EH (cell line): ENCODE results near the gene DIP2C.
A peak's percentile ranks its signal among the peaks of the same experiment; 100 is the strongest.
"Not testable (repeated sequence)": the region's sequence is repeated elsewhere in the genome, so short reads cannot be mapped to it uniquely, and the experiment has no call there.

ENCODE experiments used
- DNase-seq: peaks from one replicate; pipeline ENCODE4 v3.0.0-alpha.2; 2015; ENCODE audit warnings: low read depth

DIP2C gene

GRCh38 chr10:266974-267425 is 422.5 kb downstream of the DIP2C start:
- DNase-seq = peak; percentile 53

GRCh38 chr10:265816-266588 is 423.5 kb downstream of the DIP2C start:
- DNase-seq = not testable (repeated sequence)

- DNase-seq = peak; percentile 32
Observed at GRCh38 chr10:265074-265440, 424.4 kb downstream of the DIP2C start.

GRCh38 chr10:264160-265073 is 425.1 kb downstream of the DIP2C start:
- DNase-seq = peak; percentile 15

- DNase-seq = no peak
Observed at GRCh38 chr10:260819-261429, 428.5 kb downstream of the DIP2C start.

GRCh38 chr10:251982-252582 is 437.4 kb downstream of the DIP2C start:
- DNase-seq = no peak

- DNase-seq = no peak
Observed at GRCh38 chr10:248307-248706, 441.2 kb downstream of the DIP2C start.

GRCh38 chr10:247480-247879 is 442.0 kb downstream of the DIP2C start:
- DNase-seq = no peak

- no peak for DNase-seq
Observed at GRCh38 chr10:246431-246830, 443.0 kb downstream of the DIP2C start.

- DNase-seq = no peak
Observed at GRCh38 chr10:244227-244626, 445.2 kb downstream of the DIP2C start.

- no peak for DNase-seq
Observed at GRCh38 chr10:241966-242643, 447.4 kb downstream of the DIP2C start.

- no peak for DNase-seq
Observed at GRCh38 chr10:241451-241850, 448.0 kb downstream of the DIP2C start.

GRCh38 chr10:239109-239508 is 450.4 kb downstream of the DIP2C start:
- DNase-seq = peak; percentile 4

GRCh38 chr10:235915-236314 is 453.6 kb downstream of the DIP2C start:
- DNase-seq = peak; percentile 45

- DNase-seq = no peak
Observed at GRCh38 chr10:234708-235406, 454.6 kb downstream of the DIP2C start.

GRCh38 chr10:232878-233277 is 456.6 kb downstream of the DIP2C start:
- DNase-seq = no peak

- DNase-seq = no peak
Observed at GRCh38 chr10:232061-232460, 457.4 kb downstream of the DIP2C start.

GRCh38 chr10:230758-231157 is 458.7 kb downstream of the DIP2C start:
- DNase-seq = peak; percentile 10

- DNase-seq = no peak
Observed at GRCh38 chr10:228366-228765, 461.1 kb downstream of the DIP2C start.

GRCh38 chr10:227014-227413 is 462.5 kb downstream of the DIP2C start:
- peak; percentile 43 for DNase-seq

- DNase-seq = no peak
Observed at GRCh38 chr10:226018-226417, 463.4 kb downstream of the DIP2C start.
